SH-SY5Y (cell line): Measurements from ENCODE around the gene TMEM164.

ENCODE experiments used
- GATA2 ChIP-seq: IDR thresholded peaks from 2 replicates; pipeline ENCODE4 v1.6.1; 2011; ENCODE audit warnings: mild to moderate bottlenecking, low read depth, low read length
- GATA3 ChIP-seq: IDR thresholded peaks from 2 replicates; pipeline ENCODE4 v1.6.1; 2011; ENCODE audit warnings: low read depth, mild to moderate bottlenecking, low read length, moderate library complexity

GRCh38 chrX:110212299-110212698 lies 209.4 kb downstream of the TMEM164 start:
- TF ChIP-seq GATA2: no peak
- TF ChIP-seq GATA3: no peak
